GM12878 (cell line): Measurements from ENCODE around the gene EBPL. TPM values are rescaled to one million over a fixed set of nuclear protein-coding genes. Genes with fewer than 3 reads are reported as not detected.

ENCODE experiments used
- ATAC-seq: fragments of 200-7000 bp; cut with Tn5 transposase; 3 replicates; pipeline ENCODE4 v1.9.1; 2020; ENCODE audit warnings: mild to moderate bottlenecking, moderate library complexity
- BruUV-seq: library from RNA; stranded (reverse); fragments of 400-500 nt; replicated peaks from 2 replicates; lab custom pipeline; 2021; lab: Mats Ljungman, UMichigan
- CTCF ChIA-PET: fragments of 300-600 bp; sonication (Branson Sonifier 250); formaldehyde crosslinking; extraction: SDS; loops from one replicate; lab custom pipeline; 2021; ENCODE audit warnings: inconsistent platforms; lab: Yijun Ruan, JAX
- POLR2A ChIA-PET: fragments of 350-600 bp; formaldehyde crosslinking; extraction: SDS; loops from one replicate; lab custom pipeline; 2021; ENCODE audit warnings: inconsistent platforms; lab: Charles Lee
- RAD21 ChIA-PET: fragments of 300-600 bp; sonication (Branson Sonifier 250); formaldehyde crosslinking; loops from one replicate; lab custom pipeline; 2023; ENCODE audit warnings: antibody characterized with exemption; ENCODE audit not compliant: unreplicated experiment; lab: Charles Lee
- SMC1A ChIA-PET: fragments of 300-600 bp; sonication (Branson Sonifier 250); formaldehyde crosslinking; loops from one replicate; lab custom pipeline; 2023; ENCODE audit not compliant: unreplicated experiment, uncharacterized antibody; lab: Charles Lee
- DNase-seq: peaks from one replicate; pipeline ENCODE4 v3.0.0-alpha.2; 2011; ENCODE audit warnings: low read depth, low spot score
- FAIRE-seq: peaks from 3 replicates; lab custom pipeline; 2011; peaks lifted over from hg19 to GRCh38; lab: Jason Lieb, UNC
- H2AFZ ChIP-seq: 2 replicates; pipeline ENCODE4 v1.6.0; 2011; ENCODE audit warnings: low read depth, low read length, control low read depth; ENCODE audit not compliant: control insufficient read depth
- H3K27ac ChIP-seq: 2 replicates; pipeline ENCODE4 v1.5.1; 2011; ENCODE audit warnings: control low read depth; ENCODE audit not compliant: control insufficient read depth, insufficient read depth
- H3K27me3 ChIP-seq, 2 experiments: replicated peaks in 1 of 2; 2 replicates each; pipeline versions ENCODE4 v1.6.0 to v1.6.1; 2011; ENCODE audit warnings: low read length in 1 of 2; ENCODE audit not compliant: control insufficient read depth in 2 of 2, insufficient read depth in 2 of 2
- H3K36me3 ChIP-seq, 2 experiments: 2 replicates each; pipeline ENCODE4 v1.5.1; 2011; ENCODE audit warnings: low read length in 1 of 2; ENCODE audit not compliant: control insufficient read depth in 2 of 2, insufficient read depth in 2 of 2
- H3K4me1 ChIP-seq: 2 replicates; pipeline ENCODE4 v1.6.1; 2011; ENCODE audit warnings: mild to moderate bottlenecking, low read length, moderate library complexity, mixed read lengths; ENCODE audit not compliant: control insufficient read depth, insufficient read depth
- H3K4me2 ChIP-seq: 2 replicates; pipeline ENCODE4 v1.6.0; 2011; ENCODE audit warnings: control low read depth; ENCODE audit not compliant: control insufficient read depth, insufficient read depth
- H3K4me3 ChIP-seq: fragments of 200-600 bp; sonication (generic); 2 replicates; pipeline ENCODE4 v1.5.1; 2016
- H3K79me2 ChIP-seq: 2 replicates; pipeline ENCODE4 v1.6.0; 2011; ENCODE audit warnings: low read length; ENCODE audit not compliant: control insufficient read depth, insufficient read depth
- H3K9ac ChIP-seq: 2 replicates; pipeline ENCODE4 v1.8.0; 2011; ENCODE audit warnings: low read length, control low read depth, mixed read lengths; ENCODE audit not compliant: control insufficient read depth, insufficient read depth
- H3K9me3 ChIP-seq: replicated peaks from 3 replicates; pipeline ENCODE4 v1.5.1; 2011; ENCODE audit warnings: mild to moderate bottlenecking, low read length; ENCODE audit not compliant: control insufficient read depth, insufficient read depth
- H4K20me1 ChIP-seq: 2 replicates; pipeline ENCODE4 v1.6.0; 2011; ENCODE audit not compliant: control insufficient read depth, insufficient read depth
- ATF7 ChIP-seq: fragments of 450-650 bp; IDR thresholded peaks from 2 replicates; pipeline ENCODE4 v1.6.1; 2016; ENCODE audit warnings: low read depth, mild to moderate bottlenecking
- GABPA ChIP-seq: IDR thresholded peaks from 2 replicates; pipeline ENCODE4 v1.6.1; 2014; ENCODE audit warnings: antibody characterized with exemption, low read depth, mild to moderate bottlenecking, inconsistent platforms
- MYB ChIP-seq: fragments of 150-350 bp; IDR thresholded peaks from 2 replicates; pipeline ENCODE4 v1.6.1; 2014; ENCODE audit warnings: mild to moderate bottlenecking, low read depth, low read length, borderline replicate concordance
- NBN ChIP-seq: fragments of 450-650 bp; IDR thresholded peaks from 2 replicates; pipeline ENCODE4 v1.6.1; 2016
- PAX5 ChIP-seq: IDR thresholded peaks from 2 replicates; pipeline ENCODE4 v1.6.1; 2011; ENCODE audit warnings: low read depth, low read length, borderline replicate concordance
- PML ChIP-seq: IDR thresholded peaks from 2 replicates; pipeline ENCODE4 v1.6.1; 2012; ENCODE audit warnings: low read length, inconsistent platforms
- SMAD5 ChIP-seq: IDR thresholded peaks from 2 replicates; pipeline ENCODE4 v1.6.1; 2016; ENCODE audit warnings: antibody characterized with exemption, low read depth
- YY1 ChIP-seq: IDR thresholded peaks from 2 replicates; pipeline ENCODE4 v1.6.1; 2011; ENCODE audit warnings: low read depth, mild to moderate bottlenecking, low read length
- WGBS: methylation state at CpG from one replicate; pipeline ENCODE4 v1.1.6; 2016; ENCODE audit warnings: low lambda C conversion rate; ENCODE audit not compliant: insufficient replicate concordance, insufficient coverage; ENCODE audit errors: missing lambda C conversion rate; 5-methylcytosine and 5-hydroxymethylcytosine counted together
- in situ Hi-C: fragments of 300-500 bp; cut with MboI; formaldehyde crosslinking; loops from 9 replicates; pipeline ENCODE4 v1.14.3; 2018; ENCODE audit warnings: mixed read lengths
- intact Hi-C: fragments of 100-400 bp; cut with micrococcal nuclease; formaldehyde crosslinking; loops from one replicate; pipeline ENCODE4 v1.14.2; 2022; ENCODE audit not compliant: unreplicated experiment
- polyA plus RNA-seq, 11 experiments: library from polyadenylated mRNA; depleted of rRNA in 4 of 11; unstranded in 6 of 11; stranded (reverse) in 5 of 11; fragments of >200 nt; fragmentation: Nextera tagmentation in 4 of 11; fragmentation: Illumina TruSeq in 1 of 11; extraction: Ambion mirVana in 4 of 11; extraction: Trizol in 1 of 11; gene quantifications; 1 replicate in 1 of 11; 2 replicates in 10 of 11; pipeline versions ENCODE4 v1.2.1 to v1.2.3, GENCODE V29; 2011 to 2016; ENCODE audit warnings: inconsistent platforms in 2 of 11, missing spikeins in 2 of 11, low read depth in 1 of 11
- total RNA-seq, 4 experiments: library from RNA; depleted of rRNA in 3 of 4; stranded (reverse); fragments of >200 nt in 3 of 4; fragmentation: Illumina TruSeq in 1 of 4; extraction: Trizol in 1 of 4; gene quantifications; 2 replicates each; pipeline versions ENCODE4 v1.2.1 to v1.2.3, GENCODE V29; 2013 to 2021
- TF ChIP-seq, protein P1 (sequence below): fragments of 450-650 bp; IDR thresholded peaks from 2 replicates; pipeline ENCODE4 v1.6.1; 2017; ENCODE audit warnings: mild to moderate bottlenecking

Gene EBPL
- total and polyA plus RNA-seq, 10 of the 15 experiments (the other 5 are each of a cell fraction or from before 2014, with no cell fraction given): 6.2 to 72.8 (median 43.5) TPM

DNA sequence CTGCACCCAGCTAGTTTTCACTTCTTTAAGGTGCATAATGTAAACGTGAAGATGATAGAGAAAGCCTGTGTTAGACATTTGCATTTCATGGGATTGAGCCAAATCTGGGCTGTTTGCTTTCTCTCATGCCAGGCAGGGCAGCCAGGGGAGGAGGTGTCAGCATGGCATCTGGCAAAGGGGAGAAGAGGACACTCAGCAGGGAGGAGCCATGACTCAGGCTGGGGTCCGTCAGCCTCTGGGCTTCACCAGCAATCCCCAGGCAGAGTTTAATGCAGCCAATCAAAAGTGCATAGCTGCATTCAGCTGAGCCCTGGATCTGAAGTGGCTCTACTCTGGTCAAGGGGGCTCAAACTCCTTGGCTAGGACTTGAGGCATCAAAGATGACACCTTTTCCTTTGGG lies 23.5 kb downstream of the EBPL start:
- H4K20me1 ChIP-seq: no peaks in the 10 kb centered on the region
- DNase-seq (no peak), ATAC-seq (no peak), FAIRE-seq (no peak)
- no peak overlapping the region for H3K9ac ChIP-seq
- H3K9me3 ChIP-seq: no peaks in the 10 kb centered on the region
- no TSS peak for BruUV-seq
- no peak overlapping the region for H3K4me3 ChIP-seq
- no peak for TF ChIP-seq GABPA
- TF ChIP-seq MYB: no peak
- TF ChIP-seq, protein P1, sequence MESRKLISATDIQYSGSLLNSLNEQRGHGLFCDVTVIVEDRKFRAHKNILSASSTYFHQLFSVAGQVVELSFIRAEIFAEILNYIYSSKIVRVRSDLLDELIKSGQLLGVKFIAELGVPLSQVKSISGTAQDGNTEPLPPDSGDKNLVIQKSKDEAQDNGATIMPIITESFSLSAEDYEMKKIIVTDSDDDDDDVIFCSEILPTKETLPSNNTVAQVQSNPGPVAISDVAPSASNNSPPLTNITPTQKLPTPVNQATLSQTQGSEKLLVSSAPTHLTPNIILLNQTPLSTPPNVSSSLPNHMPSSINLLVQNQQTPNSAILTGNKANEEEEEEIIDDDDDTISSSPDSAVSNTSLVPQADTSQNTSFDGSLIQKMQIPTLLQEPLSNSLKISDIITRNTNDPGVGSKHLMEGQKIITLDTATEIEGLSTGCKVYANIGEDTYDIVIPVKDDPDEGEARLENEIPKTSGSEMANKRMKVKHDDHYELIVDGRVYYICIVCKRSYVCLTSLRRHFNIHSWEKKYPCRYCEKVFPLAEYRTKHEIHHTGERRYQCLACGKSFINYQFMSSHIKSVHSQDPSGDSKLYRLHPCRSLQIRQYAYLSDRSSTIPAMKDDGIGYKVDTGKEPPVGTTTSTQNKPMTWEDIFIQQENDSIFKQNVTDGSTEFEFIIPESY: no peak
- no peak for TF ChIP-seq SMAD5
- no peak for TF ChIP-seq YY1
- TF ChIP-seq PAX5: no peak
- TF ChIP-seq NBN: no peak
- no peak for TF ChIP-seq PML
- no peak for TF ChIP-seq ATF7
- peaks cover 0 to 3% of the 10 kb centered on the region in 2 experiments; a peak in 3 of 4 replicates for H3K36me3 ChIP-seq
- ChIA-PET CTCF (no interaction called here), RAD21 (interaction anchor here (0.9 to 1.2 kb wide), 2 partner anchors 123 to 178 kb away, joined by 4 to 5 read pairs; no protein-coding TSS in a partner anchor), SMC1A (interaction anchor here (1.0 to 5.8 kb wide), 2 partner anchors 124 to 128 kb away, joined by 3 to 45 read pairs; partner anchors contain the start of gene KPNA3), POLR2A (no interaction called here)
- H3K27me3 ChIP-seq: no peaks in the 10 kb centered on the region
- no peaks in the 10 kb centered on the region for H3K4me1 ChIP-seq
- no peaks in the 10 kb centered on the region for H3K79me2 ChIP-seq
- H2AFZ ChIP-seq: no peak overlapping the region
- intact Hi-C loops (loop anchor here (2.0 kb wide), 1 partner anchor 125 kb away; the partner anchor contains the start of gene KPNA3), in situ Hi-C loops (loop anchor here (5.0 to 25.0 kb wide), 2 partner anchors 180 to 1395 kb away; no protein-coding TSS in a partner anchor)
- H3K4me2 ChIP-seq: no peak overlapping the region
- WGBS: 79% methylated on average over 2 of the region's 2 CpGs
- H3K27ac ChIP-seq: no peak overlapping the region
